ENCODE data around the gene RUSF1. TPM values are rescaled to one million over a fixed set of nuclear protein-coding genes. Genes with fewer than 3 reads are reported as not detected.

Gene RUSF1
- polyA plus RNA-seq, 3 donors, result 10.3 to 45.1 (median 11.8) TPM

DNA sequence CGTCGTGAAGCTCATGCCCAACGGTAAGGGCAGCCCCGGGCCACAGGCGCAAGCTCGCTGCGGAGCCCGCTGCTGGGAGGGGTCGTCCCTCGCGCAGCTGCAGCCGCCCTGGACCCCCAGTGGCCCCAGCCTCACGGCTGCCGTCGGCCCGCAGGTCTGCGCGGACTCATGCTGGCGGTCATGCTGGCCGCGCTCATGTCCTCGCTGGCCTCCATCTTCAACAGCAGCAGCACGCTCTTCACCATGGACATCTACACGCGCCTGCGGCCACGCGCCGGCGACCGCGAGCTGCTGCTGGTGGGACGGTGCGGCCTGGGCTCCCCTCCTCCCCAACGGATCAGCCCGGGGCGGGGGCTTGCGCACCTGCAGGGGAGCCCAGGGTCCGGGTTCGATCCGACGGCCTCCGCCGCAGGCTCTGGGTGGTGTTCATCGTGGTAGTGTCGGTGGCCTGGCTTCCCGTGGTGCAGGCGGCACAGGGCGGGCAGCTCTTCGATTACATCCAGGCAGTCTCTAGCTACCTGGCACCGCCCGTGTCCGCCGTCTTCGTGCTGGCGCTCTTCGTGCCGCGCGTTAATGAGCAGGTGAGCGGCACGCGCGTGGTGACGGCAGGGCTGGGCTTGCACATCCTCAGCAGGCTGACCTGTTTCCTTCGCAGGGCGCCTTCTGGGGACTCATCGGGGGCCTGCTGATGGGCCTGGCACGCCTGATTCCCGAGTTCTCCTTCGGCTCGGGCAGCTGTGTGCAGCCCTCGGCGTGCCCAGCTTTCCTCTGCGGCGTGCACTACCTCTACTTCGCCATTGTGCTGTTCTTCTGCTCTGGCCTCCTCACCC lies 19.5 kb downstream of the RUSF1 start:
- TF ChIP-seq, protein P1, sequence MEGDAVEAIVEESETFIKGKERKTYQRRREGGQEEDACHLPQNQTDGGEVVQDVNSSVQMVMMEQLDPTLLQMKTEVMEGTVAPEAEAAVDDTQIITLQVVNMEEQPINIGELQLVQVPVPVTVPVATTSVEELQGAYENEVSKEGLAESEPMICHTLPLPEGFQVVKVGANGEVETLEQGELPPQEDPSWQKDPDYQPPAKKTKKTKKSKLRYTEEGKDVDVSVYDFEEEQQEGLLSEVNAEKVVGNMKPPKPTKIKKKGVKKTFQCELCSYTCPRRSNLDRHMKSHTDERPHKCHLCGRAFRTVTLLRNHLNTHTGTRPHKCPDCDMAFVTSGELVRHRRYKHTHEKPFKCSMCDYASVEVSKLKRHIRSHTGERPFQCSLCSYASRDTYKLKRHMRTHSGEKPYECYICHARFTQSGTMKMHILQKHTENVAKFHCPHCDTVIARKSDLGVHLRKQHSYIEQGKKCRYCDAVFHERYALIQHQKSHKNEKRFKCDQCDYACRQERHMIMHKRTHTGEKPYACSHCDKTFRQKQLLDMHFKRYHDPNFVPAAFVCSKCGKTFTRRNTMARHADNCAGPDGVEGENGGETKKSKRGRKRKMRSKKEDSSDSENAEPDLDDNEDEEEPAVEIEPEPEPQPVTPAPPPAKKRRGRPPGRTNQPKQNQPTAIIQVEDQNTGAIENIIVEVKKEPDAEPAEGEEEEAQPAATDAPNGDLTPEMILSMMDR (IDR thresholded peaks at IDR 0.05), result no peak
- Histone ChIP-seq H2AFZ (ENCODE audit: insufficient read depth, low read depth, low read length, poor library complexity, severe bottlenecking) (peak overlapping the region; percentile 92), H3K4me1 (ENCODE audit: control insufficient read depth in 1 of 2, insufficient read depth in 2 of 2, low read length in 2 of 2) (peaks cover 15 to 21% of the 10 kb centered on the region in 2 donors), H4K20me1 (ENCODE audit: insufficient read depth, low read length) (no peaks in the 10 kb centered on the region), H3K27ac (ENCODE audit: low read depth in 1 of 2, low read length in 2 of 2) (no peak overlapping the region), H3K4me2 (replicated peaks; ENCODE audit: extremely low read depth, low read length, poor library complexity, severe bottlenecking) (peak overlapping the region; percentile 96), H3K9me3 (replicated peaks in 1 of 2; ENCODE audit: control insufficient read depth in 1 of 2, insufficient read depth in 1 of 2, low read length in 2 of 2) (no peaks in the 10 kb centered on the region), H3K36me3 (replicated peaks in 1 of 2; ENCODE audit: control insufficient read depth in 1 of 2, insufficient read depth in 2 of 2, low read length in 2 of 2) (peaks cover 17 to 34% of the 10 kb centered on the region in 2 donors), H3K9ac (ENCODE audit: insufficient read depth, low read length, poor library complexity, severe bottlenecking) (no peak overlapping the region), H3K4me3 (replicated peaks in 1 of 3; ENCODE audit: low read depth in 2 of 3, low read length in 3 of 3) (peak overlapping the region in 1 of 3 experiments; percentile 87), H3K27me3 (ENCODE audit: control insufficient read depth in 2 of 2, insufficient read depth in 2 of 2, low read length in 2 of 2) (peaks cover 0 to 27% of the 10 kb centered on the region in 2 donors), H3K79me2 (ENCODE audit: insufficient read depth, low read length) (no peaks in the 10 kb centered on the region)
- Mint-ChIP-seq H3K27ac (no peak overlapping the region), H3K27me3 (ENCODE audit: low read depth in 3 of 3) (peaks cover 2 to 35% (median 33%) of the 10 kb centered on the region in 3 donors), H3K36me3 (peaks cover 32 to 36% of the 10 kb centered on the region in 2 donors), H3K4me3 (peak overlapping the region; percentile 27 to 91), H3K4me1 (peaks cover 16% of the 10 kb centered on the region), H3K9me3 (peaks cover 0 to 2% (median 0%) of the 10 kb centered on the region in 7 donors)
- intact Hi-C loops (cut with micrococcal nuclease), result no loop called here
- 66% methylated on average over 68 of the region's 77 CpGs for WGBS (ENCODE audit: insufficient coverage)
- DNase-seq, result no peak

DNA sequence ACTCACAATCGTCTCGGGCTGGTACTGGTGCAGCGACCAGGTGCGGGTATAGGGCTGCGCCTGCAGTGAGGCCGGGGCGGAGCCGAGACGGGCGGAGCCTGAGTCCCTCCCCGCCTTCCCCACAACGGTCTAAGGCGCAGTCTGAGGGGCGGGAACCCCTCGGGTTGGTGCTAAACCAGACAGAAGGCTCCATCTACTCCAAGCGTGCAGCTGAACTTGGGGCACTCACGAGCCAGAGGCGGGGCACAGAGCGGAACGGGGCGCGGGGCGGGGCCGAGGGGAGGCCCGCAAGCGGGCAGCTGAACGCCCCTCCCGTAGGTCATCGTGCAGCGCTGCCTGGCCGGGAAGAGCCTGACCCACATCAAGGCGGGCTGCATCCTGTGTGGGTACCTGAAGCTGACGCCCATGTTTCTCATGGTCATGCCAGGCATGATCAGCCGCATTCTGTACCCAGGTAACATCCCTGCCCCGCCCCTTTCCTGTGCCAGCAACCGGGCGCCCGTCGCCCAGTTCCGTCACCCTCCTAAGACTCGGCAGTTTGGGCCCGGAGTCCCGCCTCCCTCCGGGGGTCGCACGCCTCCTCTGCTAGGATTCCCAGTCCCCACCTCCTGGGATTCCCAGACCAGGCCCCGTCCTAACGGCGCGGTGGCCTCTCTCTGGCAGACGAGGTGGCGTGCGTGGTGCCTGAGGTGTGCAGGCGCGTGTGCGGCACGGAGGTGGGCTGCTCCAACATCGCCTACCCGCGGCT lies 20.3 kb downstream of the RUSF1 start:
- peak overlapping the region; percentile 62 for H3K9ac ChIP-seq (ENCODE audit: insufficient read depth, low read length, poor library complexity, severe bottlenecking)
- Mint-ChIP-seq H3K9me3 (peaks cover 0 to 2% (median 0%) of the 10 kb centered on the region in 7 donors), H3K4me3 (peak overlapping the region; percentile 86 to 91), H3K27me3 (ENCODE audit: low read depth in 3 of 3) (peaks cover 5 to 35% (median 34%) of the 10 kb centered on the region in 3 donors), H3K36me3 (peaks cover 24 to 28% of the 10 kb centered on the region in 2 donors), H3K27ac (no peak overlapping the region), H3K4me1 (peaks cover 16% of the 10 kb centered on the region)
- H3K27me3 ChIP-seq (ENCODE audit: control insufficient read depth in 2 of 2, insufficient read depth in 2 of 2, low read length in 2 of 2), result peaks cover 0 to 27% of the 10 kb centered on the region in 2 donors
- H2AFZ ChIP-seq (ENCODE audit: insufficient read depth, low read depth, low read length, poor library complexity, severe bottlenecking), result peak overlapping the region; percentile 92
- H3K27ac ChIP-seq (ENCODE audit: low read depth in 1 of 2, low read length in 2 of 2), result no peak overlapping the region
- peak overlapping the region; percentile 43 to 87 (median 76) for H3K4me3 ChIP-seq (replicated peaks in 1 of 3; ENCODE audit: low read depth in 2 of 3, low read length in 3 of 3)
- H3K79me2 ChIP-seq (ENCODE audit: insufficient read depth, low read length), result no peaks in the 10 kb centered on the region
- 1% methylated on average over 56 of the region's 60 CpGs for WGBS (ENCODE audit: insufficient coverage)
- H3K4me1 ChIP-seq (ENCODE audit: control insufficient read depth in 1 of 2, insufficient read depth in 2 of 2, low read length in 2 of 2), result peaks cover 15 to 21% of the 10 kb centered on the region in 2 donors
- intact Hi-C loops (cut with micrococcal nuclease), result no loop called here
- TF ChIP-seq, protein P1 (IDR thresholded peaks at IDR 0.05), result no peak
- DNase-seq, result peak; percentile 19 to 28 (median 21)
- no peaks in the 10 kb centered on the region for H3K9me3 ChIP-seq (replicated peaks in 1 of 2; ENCODE audit: control insufficient read depth in 1 of 2, insufficient read depth in 1 of 2, low read length in 2 of 2)
- peaks cover 9 to 26% of the 10 kb centered on the region in 2 donors for H3K36me3 ChIP-seq (replicated peaks in 1 of 2; ENCODE audit: control insufficient read depth in 1 of 2, insufficient read depth in 2 of 2, low read length in 2 of 2)
- no peaks in the 10 kb centered on the region for H4K20me1 ChIP-seq (ENCODE audit: insufficient read depth, low read length)
- H3K4me2 ChIP-seq (replicated peaks; ENCODE audit: extremely low read depth, low read length, poor library complexity, severe bottlenecking), result peak overlapping the region; percentile 96

Data from CD14-positive monocyte (primary cell).